ENCODE data around the gene TNFRSF13B.
"Not testable (repeated sequence)": the region's sequence is repeated elsewhere in the genome, so short reads cannot be mapped to it uniquely, and the experiment has no call there.

Gene TNFRSF13B

DNA sequence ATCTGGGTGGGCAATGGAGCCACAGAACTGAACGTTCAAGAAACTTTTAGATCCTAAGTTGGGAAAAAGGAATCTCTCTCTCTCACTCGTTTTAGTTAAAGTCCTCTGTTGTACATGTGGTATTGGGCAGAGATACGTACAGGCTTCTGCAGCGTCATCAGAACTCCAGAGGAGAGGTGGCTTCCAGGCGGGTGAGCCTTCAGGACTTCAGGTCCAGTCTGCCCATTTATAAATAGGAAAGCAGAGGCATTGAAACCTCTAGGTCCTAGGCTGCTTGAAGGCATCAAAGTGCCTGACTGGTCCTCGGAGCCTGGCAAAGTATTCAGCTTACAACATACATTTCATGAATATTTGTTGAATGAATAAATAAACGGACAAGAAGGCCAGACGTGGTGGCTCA, 8.1 kb upstream of the TNFRSF13B start:
- Histone ChIP-seq H3K4me2 (no peak overlapping the region; the same call in 1 of the 2 replicates), H3K27me3 (ENCODE audit: insufficient read depth, low read depth) (no peaks in the 10 kb centered on the region), H3K4me1 (ENCODE audit: low read depth, poor library complexity, severe bottlenecking) (peaks cover 73% of the 10 kb centered on the region)

DNA sequence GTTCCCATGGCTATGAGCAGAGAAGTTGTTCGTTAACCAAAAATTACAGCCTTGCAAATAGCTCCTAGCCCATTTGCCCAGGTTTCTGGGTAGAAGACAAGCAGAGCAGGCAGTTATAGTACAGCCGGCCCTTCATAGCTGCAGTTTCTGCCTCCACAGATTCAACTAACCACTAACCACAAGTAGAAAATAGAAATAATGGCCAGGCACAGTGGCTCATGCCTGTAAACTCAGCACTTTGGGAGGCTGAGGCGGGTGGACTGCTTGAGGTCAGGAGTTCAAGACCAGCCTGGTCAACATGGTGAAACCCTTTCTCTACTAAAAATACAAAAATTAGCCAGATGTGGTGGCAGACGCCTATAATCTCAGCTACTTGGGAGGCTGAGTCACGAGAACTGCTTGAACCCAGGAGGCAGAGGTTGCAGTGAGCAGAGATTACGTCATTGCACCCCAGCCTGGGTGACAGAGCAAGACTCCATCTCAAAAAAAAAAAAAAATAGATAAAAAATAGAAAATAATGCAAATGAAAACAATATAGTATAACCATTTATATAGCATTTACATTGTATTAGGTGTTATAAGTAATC, 7.4 kb upstream of the TNFRSF13B start:
- not testable (repeated sequence) for H3K4me3 ChIP-seq (IDR thresholded peaks at IDR 0.05; ENCODE audit: insufficient read depth, low read depth, low read length); H3K27me3 ChIP-seq (ENCODE audit: insufficient read depth, low read depth); H3K9ac ChIP-seq; H2AFZ ChIP-seq (ENCODE audit: low read depth); H3K79me2 ChIP-seq (ENCODE audit: insufficient read depth, low read depth); H3K36me3 ChIP-seq (ENCODE audit: insufficient read depth); H4K20me1 ChIP-seq (ENCODE audit: insufficient read depth)
- peaks cover 73% of the 10 kb centered on the region for H3K4me1 ChIP-seq (ENCODE audit: low read depth, poor library complexity, severe bottlenecking)
- H3K27ac ChIP-seq = peak overlapping the region; percentile 74
- H3K4me2 ChIP-seq = peak overlapping the region; percentile 48; the same call in 1 of the 2 replicates

More for the DNA sequence above, 8.1 kb upstream of the TNFRSF13B start:
- H3K36me3 ChIP-seq (ENCODE audit: insufficient read depth) = no peaks in the 10 kb centered on the region
- H3K9ac ChIP-seq = no peak overlapping the region
- H3K4me3 ChIP-seq (IDR thresholded peaks at IDR 0.05; ENCODE audit: insufficient read depth, low read depth, low read length) = no peak overlapping the region
- H2AFZ ChIP-seq (ENCODE audit: low read depth) = no peak overlapping the region
- H4K20me1 ChIP-seq (ENCODE audit: insufficient read depth) = no peaks in the 10 kb centered on the region
- no peak overlapping the region for H3K27ac ChIP-seq
- H3K79me2 ChIP-seq (ENCODE audit: insufficient read depth, low read depth) = no peaks in the 10 kb centered on the region
- TF ChIP-seq, protein P1, sequence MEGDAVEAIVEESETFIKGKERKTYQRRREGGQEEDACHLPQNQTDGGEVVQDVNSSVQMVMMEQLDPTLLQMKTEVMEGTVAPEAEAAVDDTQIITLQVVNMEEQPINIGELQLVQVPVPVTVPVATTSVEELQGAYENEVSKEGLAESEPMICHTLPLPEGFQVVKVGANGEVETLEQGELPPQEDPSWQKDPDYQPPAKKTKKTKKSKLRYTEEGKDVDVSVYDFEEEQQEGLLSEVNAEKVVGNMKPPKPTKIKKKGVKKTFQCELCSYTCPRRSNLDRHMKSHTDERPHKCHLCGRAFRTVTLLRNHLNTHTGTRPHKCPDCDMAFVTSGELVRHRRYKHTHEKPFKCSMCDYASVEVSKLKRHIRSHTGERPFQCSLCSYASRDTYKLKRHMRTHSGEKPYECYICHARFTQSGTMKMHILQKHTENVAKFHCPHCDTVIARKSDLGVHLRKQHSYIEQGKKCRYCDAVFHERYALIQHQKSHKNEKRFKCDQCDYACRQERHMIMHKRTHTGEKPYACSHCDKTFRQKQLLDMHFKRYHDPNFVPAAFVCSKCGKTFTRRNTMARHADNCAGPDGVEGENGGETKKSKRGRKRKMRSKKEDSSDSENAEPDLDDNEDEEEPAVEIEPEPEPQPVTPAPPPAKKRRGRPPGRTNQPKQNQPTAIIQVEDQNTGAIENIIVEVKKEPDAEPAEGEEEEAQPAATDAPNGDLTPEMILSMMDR (conservative IDR thresholded peaks at IDR 0.05; ENCODE audit: low read depth, low read length) = no peak

DNA sequence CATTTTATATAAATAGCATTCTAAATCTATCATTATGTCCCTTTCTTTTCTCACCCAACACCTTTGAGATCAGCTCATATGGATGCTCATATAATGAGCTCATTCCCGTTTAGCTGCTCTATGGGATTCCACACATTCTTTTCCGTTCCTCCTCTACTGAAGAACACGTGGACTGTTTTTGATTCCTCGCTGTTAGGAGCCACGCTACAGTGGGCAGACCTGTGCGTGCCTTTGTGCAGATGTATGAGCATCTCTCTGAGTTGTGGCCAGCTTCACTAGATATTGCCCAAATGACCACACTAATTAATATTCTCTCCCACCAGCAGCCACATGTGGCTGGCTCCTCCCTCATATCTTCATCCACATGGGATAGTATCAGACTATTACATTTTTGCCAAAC, 6.0 kb upstream of the TNFRSF13B start:
- no peak overlapping the region for H3K27ac ChIP-seq
- H3K27me3 ChIP-seq (ENCODE audit: insufficient read depth, low read depth) = no peaks in the 10 kb centered on the region
- no peak overlapping the region for H2AFZ ChIP-seq (ENCODE audit: low read depth)
- H3K9ac ChIP-seq = no peak overlapping the region
- no peaks in the 10 kb centered on the region for H3K36me3 ChIP-seq (ENCODE audit: insufficient read depth)
- H3K79me2 ChIP-seq (ENCODE audit: insufficient read depth, low read depth) = no peaks in the 10 kb centered on the region
- no peak overlapping the region for H3K4me3 ChIP-seq (IDR thresholded peaks at IDR 0.05; ENCODE audit: insufficient read depth, low read depth, low read length)
- peak overlapping the region; percentile 30 for H3K4me2 ChIP-seq
- H3K4me1 ChIP-seq (ENCODE audit: low read depth, poor library complexity, severe bottlenecking) = peaks cover 68% of the 10 kb centered on the region
- TF ChIP-seq, protein P1 (conservative IDR thresholded peaks at IDR 0.05; ENCODE audit: low read depth, low read length) = no peak
- no peaks in the 10 kb centered on the region for H4K20me1 ChIP-seq (ENCODE audit: insufficient read depth)

DNA sequence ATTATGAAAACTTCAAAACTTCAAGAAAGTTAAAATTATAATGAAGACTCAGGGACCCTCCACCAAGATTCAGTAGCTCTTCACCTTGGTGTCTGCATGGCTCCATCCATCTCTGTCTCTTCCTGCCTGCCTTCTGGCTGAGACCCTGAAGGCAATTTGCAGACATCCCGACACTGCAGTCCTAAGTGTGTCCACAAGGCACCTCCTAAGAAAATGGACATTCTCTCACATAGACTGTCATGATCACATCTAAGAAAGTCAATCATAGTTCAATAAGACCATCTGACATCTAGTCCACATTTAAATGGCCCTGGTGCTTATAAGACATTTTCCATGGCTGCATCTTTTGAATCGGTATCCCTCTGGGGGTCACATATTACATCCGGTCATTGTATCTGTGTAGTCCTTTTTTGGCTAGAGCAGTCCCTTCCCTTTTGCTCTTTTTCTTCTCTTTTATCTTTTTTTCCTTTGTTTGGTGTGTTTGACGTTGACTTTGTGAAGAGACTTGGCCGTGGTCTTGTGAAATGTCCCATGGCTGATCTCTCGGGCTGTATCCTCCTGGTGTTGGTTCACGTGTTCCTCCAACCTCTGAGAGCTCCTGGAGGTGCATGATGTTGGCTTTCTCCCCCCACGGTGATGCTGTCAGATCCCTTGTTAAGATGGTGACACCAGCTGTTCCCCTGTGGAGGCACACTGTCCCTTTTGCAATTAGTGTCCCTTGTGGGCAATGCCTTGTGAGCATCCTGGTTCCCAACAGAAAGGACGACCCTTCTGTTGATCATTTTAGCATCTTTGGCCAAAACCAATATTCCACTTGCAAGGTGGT, 5.0 kb upstream of the TNFRSF13B start:
- peak overlapping the region; percentile 46; the same call in 1 of the 2 replicates for H3K4me2 ChIP-seq
- H3K9ac ChIP-seq = no peak overlapping the region

More for the DNA sequence above, 5.0 kb upstream of the TNFRSF13B start:
- no peaks in the 10 kb centered on the region for H4K20me1 ChIP-seq (ENCODE audit: insufficient read depth)
- H3K36me3 ChIP-seq (ENCODE audit: insufficient read depth) = no peaks in the 10 kb centered on the region
- peaks cover 77% of the 10 kb centered on the region for H3K4me1 ChIP-seq (ENCODE audit: low read depth, poor library complexity, severe bottlenecking)
- TF ChIP-seq, protein P1 (conservative IDR thresholded peaks at IDR 0.05; ENCODE audit: low read depth, low read length) = no peak
- H3K4me3 ChIP-seq (IDR thresholded peaks at IDR 0.05; ENCODE audit: insufficient read depth, low read depth, low read length) = no peak overlapping the region
- no peaks in the 10 kb centered on the region; the same call in 1 of the 2 replicates for H3K79me2 ChIP-seq (ENCODE audit: insufficient read depth, low read depth)
- no peak overlapping the region for H3K27ac ChIP-seq
- no peaks in the 10 kb centered on the region for H3K27me3 ChIP-seq (ENCODE audit: insufficient read depth, low read depth)
- peak overlapping the region; percentile 35; the same call in 1 of the 2 replicates for H2AFZ ChIP-seq (ENCODE audit: low read depth)
